Activated CD8-positive, alpha-beta T cell treated with anti-CD3 and anti-CD28 coated beads for 36 hours (primary cell): ENCODE measurements around the gene IL1RAPL2. TPM values are rescaled to one million over a fixed set of nuclear protein-coding genes. Genes with fewer than 3 reads are reported as not detected.

ENCODE experiments used
- ATAC-seq: fragments of 200-7000 bp; cut with Tn5 transposase; one replicate; pipeline ENCODE4 v1.10.0; 2021; ENCODE audit warnings: mild to moderate bottlenecking, moderate library complexity
- CTCF ChIA-PET: fragments of 350-600 bp; sonication (Branson Sonifier 250); formaldehyde crosslinking; loops from one replicate; lab custom pipeline; 2021; ENCODE audit warnings: antibody characterized with exemption; lab: Charles Lee
- POLR2A ChIA-PET: fragments of 350-600 bp; sonication (Branson Sonifier 250); formaldehyde crosslinking; loops from one replicate; lab custom pipeline; 2021; ENCODE audit warnings: antibody characterized with exemption; lab: Charles Lee
- DNase-seq: peaks from one replicate; pipeline ENCODE4 v3.0.0-alpha.2; 2020
- H3K27ac Mint-ChIP-seq: one replicate; pipeline ENCODE4 v1.8.0; 2021; ENCODE audit warnings: mild to moderate bottlenecking, mixed read lengths
- H3K27me3 Mint-ChIP-seq: one replicate; pipeline ENCODE4 v1.8.0; 2021; ENCODE audit warnings: mixed read lengths
- H3K36me3 Mint-ChIP-seq: one replicate; pipeline ENCODE4 v1.8.0; 2021; ENCODE audit warnings: low read depth, mixed read lengths
- H3K4me1 Mint-ChIP-seq: one replicate; pipeline ENCODE4 v1.8.0; 2021; ENCODE audit warnings: low read depth, mixed read lengths
- H3K4me3 Mint-ChIP-seq: one replicate; pipeline ENCODE4 v1.8.0; 2021; ENCODE audit warnings: mild to moderate bottlenecking, moderate library complexity, mixed read lengths
- H3K9me3 Mint-ChIP-seq: one replicate; pipeline ENCODE4 v1.8.0; 2021; ENCODE audit warnings: mixed read lengths
- CTCF ChIP-seq: fragments of 200-600 bp; IDR thresholded peaks from one replicate; pipeline ENCODE4 v1.8.0; 2022; ENCODE audit warnings: antibody characterized with exemption, mild to moderate bottlenecking
- intact Hi-C: fragments of 100-400 bp; cut with micrococcal nuclease; formaldehyde crosslinking; loops from one replicate; pipeline ENCODE4 v1.10.0; 2022
- total RNA-seq, 2 experiments: library from RNA; stranded (reverse); gene quantifications; one replicate each; pipeline ENCODE4 v1.2.3, GENCODE V29; 2021

IL1RAPL2 gene
- total RNA-seq, 2 experiments from 2014 or later, result not detected

DNA sequence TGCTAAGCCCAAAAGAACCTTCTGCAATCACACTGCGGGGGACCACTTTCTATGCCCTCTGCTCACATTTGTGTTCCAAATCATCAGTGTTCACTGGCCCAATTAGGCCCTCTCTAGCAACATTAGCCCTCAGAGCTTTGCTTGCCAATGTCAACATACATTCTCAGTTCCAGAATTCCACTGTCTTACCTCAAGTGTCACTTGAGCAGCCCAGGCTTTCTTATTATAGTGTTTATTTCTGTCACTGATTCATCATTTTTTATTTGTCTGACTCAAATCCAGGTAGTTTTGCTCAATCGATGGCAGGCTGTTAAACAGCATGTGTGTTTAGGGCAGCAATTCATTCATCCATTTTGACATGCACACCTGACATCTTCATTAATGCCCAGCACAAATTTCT lies 363.3 kb downstream of the IL1RAPL2 start:
- DNase-seq (no peak), ATAC-seq (no peak)
- Mint-ChIP-seq H3K4me1 (no peaks in the 10 kb centered on the region), H3K4me3 (no peak overlapping the region), H3K27me3 (no peaks in the 10 kb centered on the region), H3K27ac (no peak overlapping the region), H3K9me3 (no peaks in the 10 kb centered on the region), H3K36me3 (no peaks in the 10 kb centered on the region)
- ChIA-PET CTCF (no interaction called here), POLR2A (no interaction called here)
- no peak for TF ChIP-seq CTCF
- intact Hi-C loops, result no loop called here

- CTCF ChIA-PET, result no interaction called here
- Mint-ChIP-seq H3K27ac (no peak overlapping the region), H3K9me3 (no peaks in the 10 kb centered on the region), H3K27me3 (no peaks in the 10 kb centered on the region), H3K4me3 (no peak overlapping the region), H3K4me1 (no peaks in the 10 kb centered on the region), H3K36me3 (no peaks in the 10 kb centered on the region)
- ATAC-seq (no peak), DNase-seq (no peak)
- POLR2A ChIA-PET, result no interaction called here
- intact Hi-C loops, result no loop called here
- TF ChIP-seq CTCF, result no peak
These were observed 369.6 kb downstream of the IL1RAPL2 start for GRCh38 chrX:104935581-104935980.

DNA sequence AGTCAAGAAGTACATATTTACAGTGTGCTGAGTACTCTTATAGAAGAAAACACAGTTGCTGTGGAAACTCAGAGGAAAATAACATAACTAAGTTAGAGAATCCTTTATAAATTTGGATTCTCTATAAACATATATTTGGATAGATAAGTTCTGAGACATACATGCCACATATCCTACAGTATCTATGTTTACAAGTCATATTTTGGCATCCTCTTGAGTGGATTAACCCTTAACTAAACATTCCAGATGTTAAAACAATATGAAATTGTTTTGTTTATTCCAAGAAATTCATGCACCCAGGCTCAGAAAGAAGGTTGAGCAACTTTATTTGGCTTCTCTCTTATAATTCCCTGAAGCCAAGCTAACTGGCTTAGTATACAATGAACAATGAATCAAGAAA lies 387.3 kb downstream of the IL1RAPL2 start:
- DNase-seq (no peak), ATAC-seq (no peak)
- Mint-ChIP-seq H3K4me3 (no peak overlapping the region), H3K9me3 (no peaks in the 10 kb centered on the region), H3K27me3 (no peaks in the 10 kb centered on the region), H3K4me1 (no peaks in the 10 kb centered on the region), H3K36me3 (no peaks in the 10 kb centered on the region), H3K27ac (no peak overlapping the region)
- POLR2A ChIA-PET, result no interaction called here
- CTCF ChIA-PET, result no interaction called here
- no peak for TF ChIP-seq CTCF
- intact Hi-C loops, result no loop called here

DNA sequence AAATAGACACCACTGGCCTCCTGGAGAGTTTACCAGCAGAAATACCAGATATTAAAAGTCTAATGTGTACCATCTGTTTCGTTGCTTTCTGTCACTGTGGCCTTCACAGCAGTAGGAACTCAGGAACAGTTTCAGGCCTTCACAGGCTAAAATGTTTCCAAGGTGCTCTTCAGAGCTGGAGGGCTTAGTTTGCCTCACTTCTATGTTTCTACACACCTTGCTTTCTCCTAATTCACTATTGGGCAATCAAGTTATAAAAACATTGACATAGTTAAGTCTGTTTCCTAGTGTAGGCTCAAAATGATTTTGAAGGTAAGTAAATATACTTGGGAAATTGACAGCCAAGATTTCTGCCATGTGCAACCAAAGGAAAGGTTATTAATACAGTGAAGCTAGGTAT lies 395.9 kb downstream of the IL1RAPL2 start:
- ChIA-PET CTCF (no interaction called here), POLR2A (no interaction called here)
- no peaks in the 10 kb centered on the region for H3K4me1 Mint-ChIP-seq
- DNase-seq (no peak), ATAC-seq (no peak)
- H3K9me3 Mint-ChIP-seq, result no peaks in the 10 kb centered on the region
- H3K27ac Mint-ChIP-seq, result no peak overlapping the region
- TF ChIP-seq CTCF, result no peak
- intact Hi-C loops, result no loop called here
- H3K36me3 Mint-ChIP-seq, result no peaks in the 10 kb centered on the region
- H3K27me3 Mint-ChIP-seq, result no peaks in the 10 kb centered on the region
- no peak overlapping the region for H3K4me3 Mint-ChIP-seq

- Mint-ChIP-seq H3K27me3 (no peaks in the 10 kb centered on the region), H3K4me1 (no peaks in the 10 kb centered on the region), H3K27ac (no peak overlapping the region), H3K36me3 (no peaks in the 10 kb centered on the region), H3K9me3 (no peaks in the 10 kb centered on the region), H3K4me3 (no peak overlapping the region)
- DNase-seq, result no peak
- CTCF ChIA-PET, result no interaction called here
- no peak for ATAC-seq
- no peak for TF ChIP-seq CTCF
- intact Hi-C loops, result no loop called here
- POLR2A ChIA-PET, result no interaction called here
These were observed 402.2 kb downstream of the IL1RAPL2 start for GRCh38 chrX:104968241-104968640.
